Activated B cell treated with CpG ODN at 0.5 μM for 24 hours (primary cell): ENCODE data around the gene CLCNKA. TPM values are rescaled to one million over a fixed set of nuclear protein-coding genes. Genes with fewer than 3 reads are reported as not detected.

Source experiments
- ATAC-seq: fragments of 200-7000 bp; cut with Tn5 transposase; one replicate; pipeline ENCODE4 v1.10.0; 2021; ENCODE audit warnings: low read depth, mild to moderate bottlenecking, moderate library complexity
- CTCF ChIA-PET: fragments of 350-600 bp; sonication (Branson Sonifier 250); formaldehyde crosslinking; loops from one replicate; lab custom pipeline; 2021; ENCODE audit warnings: antibody characterized with exemption; lab: Charles Lee
- POLR2A ChIA-PET: fragments of 350-600 bp; sonication (Branson Sonifier 250); formaldehyde crosslinking; loops from one replicate; lab custom pipeline; 2021; ENCODE audit warnings: antibody characterized with exemption; lab: Charles Lee
- DNase-seq: peaks from one replicate; pipeline ENCODE4 v3.0.0; 2022
- H3K27ac Mint-ChIP-seq: one replicate; pipeline ENCODE4 v1.8.0; 2020; ENCODE audit warnings: mixed read lengths
- H3K27me3 Mint-ChIP-seq: one replicate; pipeline ENCODE4 v1.8.0; 2021; ENCODE audit warnings: mixed read lengths
- H3K36me3 Mint-ChIP-seq: one replicate; pipeline ENCODE4 v1.8.0; 2021; ENCODE audit warnings: low read depth, mixed read lengths
- H3K4me1 Mint-ChIP-seq: one replicate; pipeline ENCODE4 v1.8.0; 2021; ENCODE audit warnings: mixed read lengths
- H3K4me3 Mint-ChIP-seq: one replicate; pipeline ENCODE4 v1.8.0; 2020; ENCODE audit warnings: mild to moderate bottlenecking, mixed read lengths
- H3K9me3 Mint-ChIP-seq: one replicate; pipeline ENCODE4 v1.8.0; 2020; ENCODE audit warnings: mixed read lengths
- CTCF ChIP-seq: fragments of 200-600 bp; IDR thresholded peaks from one replicate; pipeline ENCODE4 v1.8.0; 2022; ENCODE audit warnings: antibody characterized with exemption, mild to moderate bottlenecking
- intact Hi-C: fragments of 100-400 bp; cut with micrococcal nuclease; formaldehyde crosslinking; loops from one replicate; pipeline ENCODE4 v1.15.1; 2024
- total RNA-seq: library from RNA; stranded (reverse); gene quantifications from 2 replicates; pipeline ENCODE4 v1.2.3, GENCODE V29; 2022

CLCNKA gene
- total RNA-seq, 1 donor from 2014 or later: 0.24 TPM

GRCh38 chr1:15988856-15989736 is 32.7 kb upstream of the CLCNKA start:
- ATAC-seq (no peak), DNase-seq (no peak)
- no peak overlapping the region for H3K27ac Mint-ChIP-seq
- H3K9me3 Mint-ChIP-seq: no peaks in the 10 kb centered on the region
- no peak for TF ChIP-seq CTCF
- no peaks in the 10 kb centered on the region for H3K4me1 Mint-ChIP-seq
- intact Hi-C loops: no loop called here
- no peak overlapping the region for H3K4me3 Mint-ChIP-seq
- no peaks in the 10 kb centered on the region for H3K36me3 Mint-ChIP-seq
- ChIA-PET CTCF (no interaction called here), POLR2A (interaction anchor here (1.4 kb wide), 1 partner anchor 13 kb away, joined by 5 read pairs; the partner anchor contains the start of gene ZBTB17)
- H3K27me3 Mint-ChIP-seq: no peaks in the 10 kb centered on the region

GRCh38 chr1:15989776-15990175 is 32.1 kb upstream of the CLCNKA start:
- no peak for TF ChIP-seq CTCF
- Mint-ChIP-seq H3K27ac (no peak overlapping the region), H3K27me3 (no peaks in the 10 kb centered on the region), H3K9me3 (no peaks in the 10 kb centered on the region), H3K4me1 (no peaks in the 10 kb centered on the region), H3K36me3 (no peaks in the 10 kb centered on the region), H3K4me3 (no peak overlapping the region)
- no peak for DNase-seq
- intact Hi-C loops: loop anchor here (2.0 to 5.0 kb wide), 2 partner anchors 13 to 42 kb away; partner anchors contain the start of gene ZBTB17
- CTCF ChIA-PET: no interaction called here
- no peak for ATAC-seq
- POLR2A ChIA-PET: no interaction called here

GRCh38 chr1:15991427-15992186 is 30.2 kb upstream of the CLCNKA start:
- intact Hi-C loops: loop anchor here (2.0 to 5.0 kb wide), 2 partner anchors 15 to 44 kb away; partner anchors contain the start of gene ZBTB17
- TF ChIP-seq CTCF: no peak
- ChIA-PET CTCF (interaction anchor here (1.3 kb wide), 1 partner anchor 200 kb away, joined by 4 read pairs; no protein-coding TSS in a partner anchor), POLR2A (no interaction called here)
- Mint-ChIP-seq H3K36me3 (no peaks in the 10 kb centered on the region), H3K9me3 (no peaks in the 10 kb centered on the region), H3K27ac (no peak overlapping the region), H3K27me3 (no peaks in the 10 kb centered on the region), H3K4me3 (no peak overlapping the region), H3K4me1 (no peaks in the 10 kb centered on the region)
- ATAC-seq (no peak), DNase-seq (no peak)

GRCh38 chr1:15992187-15992553 is 29.7 kb upstream of the CLCNKA start:
- no peak for TF ChIP-seq CTCF
- H3K27ac Mint-ChIP-seq: no peak overlapping the region
- intact Hi-C loops: loop anchor here (5.0 kb wide), 1 partner anchor 45 kb away; no protein-coding TSS in a partner anchor
- H3K27me3 Mint-ChIP-seq: no peaks in the 10 kb centered on the region
- DNase-seq (no peak), ATAC-seq (no peak)
- POLR2A ChIA-PET: no interaction called here
- CTCF ChIA-PET: no interaction called here
- no peaks in the 10 kb centered on the region for H3K36me3 Mint-ChIP-seq
- H3K9me3 Mint-ChIP-seq: no peaks in the 10 kb centered on the region
- H3K4me1 Mint-ChIP-seq: no peaks in the 10 kb centered on the region
- H3K4me3 Mint-ChIP-seq: no peak overlapping the region
